GM23248 (cell line): ENCODE results near the gene ROBO2. TPM values are rescaled to one million over a fixed set of nuclear protein-coding genes. Genes with fewer than 3 reads are reported as not detected.
A peak's percentile ranks its signal among the peaks of the same experiment; 100 is the strongest.

Experiments
- DNase-seq: peaks from one replicate; pipeline ENCODE4 v3.0.0-alpha.2; 2015
- H2AFZ ChIP-seq: fragments of 200-600 bp; sonication (generic); 2 replicates; pipeline ENCODE4 v1.6.1; 2016; ENCODE audit warnings: antibody characterized with exemption
- H3F3A ChIP-seq: fragments of 200-600 bp; sonication (generic); 2 replicates; pipeline ENCODE4 v1.6.1; 2016; ENCODE audit warnings: mild to moderate bottlenecking, antibody characterized with exemption, mixed run types; ENCODE audit not compliant: insufficient read depth
- H3K27ac ChIP-seq: fragments of 200-600 bp; sonication (generic); 2 replicates; pipeline ENCODE4 v1.5.1; 2016; ENCODE audit warnings: mild to moderate bottlenecking
- H3K27me3 ChIP-seq: fragments of 200-600 bp; sonication (generic); replicated peaks from 2 replicates; pipeline ENCODE4 v1.6.1; 2016; ENCODE audit warnings: mild to moderate bottlenecking; ENCODE audit not compliant: insufficient read depth
- H3K36me3 ChIP-seq: fragments of 200-600 bp; sonication (generic); 2 replicates; pipeline ENCODE4 v1.6.1; 2016; ENCODE audit warnings: low read depth, mild to moderate bottlenecking
- H3K4me1 ChIP-seq: fragments of 200-600 bp; sonication (generic); 2 replicates; pipeline ENCODE4 v1.6.1; 2016; ENCODE audit warnings: mild to moderate bottlenecking; ENCODE audit not compliant: insufficient read depth
- H3K4me2 ChIP-seq: fragments of 200-600 bp; sonication (generic); one replicate; pipeline ENCODE4 v1.6.1; 2016; ENCODE audit warnings: mild to moderate bottlenecking; ENCODE audit not compliant: unreplicated experiment
- H3K4me3 ChIP-seq: fragments of 200-600 bp; sonication (generic); 2 replicates; pipeline ENCODE4 v1.5.1; 2016; ENCODE audit warnings: mild to moderate bottlenecking
- H3K79me2 ChIP-seq: fragments of 200-600 bp; sonication (generic); 2 replicates; pipeline ENCODE4 v1.6.1; 2016; ENCODE audit warnings: mild to moderate bottlenecking; ENCODE audit not compliant: insufficient read depth
- H3K9ac ChIP-seq: fragments of 200-600 bp; sonication (generic); 2 replicates; pipeline ENCODE4 v1.6.1; 2016; ENCODE audit warnings: mild to moderate bottlenecking
- H3K9me2 ChIP-seq: fragments of 200-600 bp; sonication (generic); 2 replicates; pipeline ENCODE4 v1.6.1; 2016; ENCODE audit warnings: mixed run types, mild to moderate bottlenecking, moderate library complexity; ENCODE audit not compliant: insufficient read depth
- H3K9me3 ChIP-seq: fragments of 200-600 bp; sonication (generic); one replicate; pipeline ENCODE4 v1.6.1; 2017; ENCODE audit warnings: low read depth
- H4K20me1 ChIP-seq: fragments of 200-600 bp; sonication (generic); 2 replicates; pipeline ENCODE4 v1.6.0; 2016; ENCODE audit not compliant: insufficient read depth
- EZH2 ChIP-seq: fragments of 200-600 bp; sonication (generic); IDR thresholded peaks from 2 replicates; pipeline ENCODE4 v1.6.1; 2018; ENCODE audit warnings: antibody characterized with exemption, mild to moderate bottlenecking; ENCODE audit not compliant: insufficient read depth, poor library complexity, severe bottlenecking
- EZH2phosphoT487 ChIP-seq: fragments of 200-600 bp; sonication (generic); IDR thresholded peaks from 2 replicates; pipeline ENCODE4 v1.6.1; 2018; ENCODE audit warnings: antibody characterized with exemption, moderate library complexity, mild to moderate bottlenecking, low read depth; ENCODE audit not compliant: insufficient read depth
- WGBS, 2 experiments: methylation state at CpG; one replicate each; pipeline ENCODE4 v1.1.6; 2015 to 2017; ENCODE audit warnings: low lambda C conversion rate in 2 of 2, low coverage in 1 of 2; ENCODE audit errors: missing lambda C conversion rate in 2 of 2; 5-methylcytosine and 5-hydroxymethylcytosine counted together
- in situ Hi-C: fragments of 300-500 bp; cut with MboI; formaldehyde crosslinking; loops from 2 replicates; pipeline ENCODE4 v1.15.0; 2020
- polyA plus RNA-seq: library from polyadenylated mRNA; unstranded; fragments of >200 nt; fragmentation: Nextera tagmentation; extraction: Ambion mirVana; gene quantifications from 2 replicates; pipeline ENCODE4 v1.2.1, GENCODE V29; 2016
- total RNA-seq: library from RNA; depleted of rRNA; stranded (reverse); fragments of >200 nt; shearing (Covaris generic); gene quantifications from 2 replicates; pipeline ENCODE4 v1.2.3, GENCODE V29; 2014

ROBO2 gene
- total and polyA plus RNA-seq, 2 experiments from 2014 or later: under 0.01 to 0.05 TPM

DNA sequence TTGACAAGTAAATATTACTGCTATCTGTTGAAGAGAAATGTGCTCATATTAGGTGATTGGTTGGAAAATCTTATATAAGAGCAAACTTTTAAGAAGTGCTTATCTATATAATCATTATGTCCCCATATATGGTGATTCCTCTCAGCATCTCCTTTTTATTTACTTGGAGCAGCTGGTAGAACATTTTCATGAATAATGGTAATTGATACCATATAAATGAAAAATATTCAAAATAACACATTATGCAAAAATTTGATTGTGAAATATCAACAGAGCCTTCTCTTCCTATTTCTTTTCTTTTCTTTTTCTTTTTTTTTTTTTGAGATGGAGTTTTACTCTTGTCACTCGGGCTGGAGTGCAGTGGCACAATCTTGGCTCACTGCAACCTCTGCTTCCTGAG lies 56.2 kb downstream of the ROBO2 start:
- WGBS, 2 experiments: 0 to 4% methylated on average over 1 of the region's 1 CpG
- Histone ChIP-seq H4K20me1 (no peaks in the 10 kb centered on the region), H3K9ac (no peak overlapping the region), H3K79me2 (no peaks in the 10 kb centered on the region), H3K4me1 (no peaks in the 10 kb centered on the region), H2AFZ (no peak overlapping the region), H3K4me2 (no peak overlapping the region), H3K27me3 (no peaks in the 10 kb centered on the region), H3K27ac (no peak overlapping the region), H3K4me3 (no peak overlapping the region), H3F3A (no peaks in the 10 kb centered on the region), H3K9me3 (no peaks in the 10 kb centered on the region), H3K9me2 (no peaks in the 10 kb centered on the region), H3K36me3 (no peaks in the 10 kb centered on the region)
- in situ Hi-C loops: no loop called here
- no peak for TF ChIP-seq EZH2
- TF ChIP-seq EZH2phosphoT487: no peak
- no peak for DNase-seq

DNA sequence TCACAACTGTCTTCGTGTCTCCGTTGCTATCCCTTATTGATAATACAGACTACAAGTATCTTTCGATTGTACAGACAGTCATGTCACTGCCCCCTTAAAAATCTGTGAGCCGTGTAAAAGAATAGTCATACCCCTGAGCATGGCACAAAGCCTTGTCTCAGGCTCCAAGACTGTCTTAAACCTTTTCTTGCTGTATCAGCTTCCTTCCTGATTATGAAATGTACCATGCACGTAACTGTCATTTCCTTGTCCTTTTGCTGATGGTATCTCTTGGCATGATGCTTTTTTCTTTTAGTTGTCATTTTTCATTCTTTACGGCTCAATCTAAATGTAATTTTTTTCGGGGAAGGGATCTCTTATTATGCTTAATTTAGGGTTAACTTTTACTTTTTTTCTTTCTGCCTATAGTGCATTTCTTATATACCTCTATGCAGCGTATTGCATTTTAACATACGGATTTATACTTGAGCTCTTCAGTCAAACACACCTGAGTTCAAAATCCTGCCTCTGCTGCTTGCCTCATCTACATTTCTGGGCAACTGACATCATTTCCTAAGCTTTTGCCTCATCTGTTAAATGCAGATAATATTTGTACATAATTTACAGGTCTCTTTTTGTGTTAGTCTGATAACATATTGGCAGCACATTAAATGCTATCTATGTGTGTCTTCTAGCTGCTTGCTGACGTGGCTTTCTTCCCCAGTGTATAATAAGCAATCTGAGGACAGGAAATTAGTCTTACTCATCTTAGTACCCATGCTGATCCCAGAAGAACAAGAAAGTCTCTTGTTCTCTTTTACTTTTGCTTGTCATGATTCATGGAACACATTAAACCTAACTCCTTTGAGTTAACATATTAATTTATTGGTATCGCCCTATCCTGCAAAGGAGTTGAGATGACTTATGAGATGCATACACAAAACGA lies 57.3 kb downstream of the ROBO2 start:
- Histone ChIP-seq H3K79me2 (no peaks in the 10 kb centered on the region), H3K36me3 (no peaks in the 10 kb centered on the region), H3K27me3 (no peaks in the 10 kb centered on the region), H3K27ac (no peak overlapping the region), H3K4me2 (no peak overlapping the region), H3K4me1 (no peaks in the 10 kb centered on the region), H4K20me1 (no peaks in the 10 kb centered on the region), H3K9me3 (no peaks in the 10 kb centered on the region), H3K9me2 (no peaks in the 10 kb centered on the region), H3K9ac (no peak overlapping the region), H3F3A (no peaks in the 10 kb centered on the region), H3K4me3 (no peak overlapping the region), H2AFZ (no peak overlapping the region)
- TF ChIP-seq EZH2 (no peak), EZH2phosphoT487 (no peak)
- WGBS, 2 experiments: 71 to 74% methylated on average over 12 of the region's 12 CpGs
- DNase-seq: no peak
- in situ Hi-C loops: no loop called here

DNA sequence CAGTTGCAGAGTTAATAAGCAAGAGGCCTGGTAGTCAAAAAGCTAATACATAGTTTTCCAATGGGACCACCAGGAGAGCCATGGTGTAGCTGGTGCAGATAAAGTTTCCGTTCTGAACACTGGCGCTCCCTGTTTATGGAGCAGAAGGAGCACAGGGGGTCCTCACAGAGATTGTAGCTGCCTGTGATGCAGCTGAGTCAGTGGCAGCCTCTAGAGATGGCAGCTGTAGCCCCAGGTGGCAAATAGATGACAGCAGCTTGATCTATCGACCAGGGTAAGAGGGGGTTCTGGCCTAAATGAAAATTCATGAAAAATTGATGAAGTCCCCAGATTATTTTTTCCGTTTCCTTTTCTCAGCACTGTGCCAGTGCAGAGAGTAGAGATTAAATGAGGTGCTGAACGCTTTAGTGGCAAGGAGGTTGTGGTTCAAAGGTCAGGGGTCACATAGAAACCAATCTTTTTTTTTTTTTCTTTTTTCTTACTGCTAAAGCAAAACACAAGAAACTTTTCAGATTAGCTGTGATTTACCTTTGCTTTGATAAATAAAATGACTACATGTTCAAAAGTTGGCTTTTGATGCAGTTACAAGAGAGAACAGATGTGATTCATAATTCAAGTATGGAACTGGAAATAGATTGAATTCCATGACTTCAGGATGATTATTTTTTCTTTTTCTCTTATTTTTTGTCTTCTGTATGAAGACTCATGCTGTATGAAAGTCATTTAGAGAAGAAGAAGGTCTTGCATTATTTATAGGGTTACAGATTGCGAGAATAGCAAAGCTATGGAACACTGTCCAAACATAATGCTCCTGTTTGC lies 63.3 kb downstream of the ROBO2 start:
- Histone ChIP-seq H4K20me1 (no peaks in the 10 kb centered on the region), H3K9ac (no peak overlapping the region), H3K4me2 (no peak overlapping the region), H3K27ac (no peak overlapping the region), H3K4me1 (no peaks in the 10 kb centered on the region), H3K27me3 (no peaks in the 10 kb centered on the region), H3K79me2 (no peaks in the 10 kb centered on the region), H3K36me3 (no peaks in the 10 kb centered on the region), H3K4me3 (no peak overlapping the region), H3F3A (no peaks in the 10 kb centered on the region), H3K9me2 (no peaks in the 10 kb centered on the region), H2AFZ (no peak overlapping the region), H3K9me3 (no peaks in the 10 kb centered on the region)
- WGBS, 2 experiments: 76 to 78% methylated on average over 6 of the region's 6 CpGs
- peak; percentile 15 for DNase-seq
- TF ChIP-seq EZH2phosphoT487: no peak
- TF ChIP-seq EZH2: no peak
- in situ Hi-C loops: no loop called here

GRCh38 chr3:77122652-77123051 lies 82.8 kb downstream of the ROBO2 start:
- Histone ChIP-seq H3K27me3 (no peaks in the 10 kb centered on the region), H3F3A (no peaks in the 10 kb centered on the region), H3K27ac (no peak overlapping the region), H3K4me1 (no peaks in the 10 kb centered on the region), H3K36me3 (no peaks in the 10 kb centered on the region), H3K4me2 (no peak overlapping the region), H3K4me3 (no peak overlapping the region), H4K20me1 (no peaks in the 10 kb centered on the region), H2AFZ (no peak overlapping the region), H3K9ac (no peak overlapping the region), H3K9me3 (no peaks in the 10 kb centered on the region), H3K9me2 (no peaks in the 10 kb centered on the region), H3K79me2 (no peaks in the 10 kb centered on the region)
- 4 to 8% methylated on average over 2 of the region's 2 CpGs for WGBS, 2 experiments
- in situ Hi-C loops: no loop called here
- TF ChIP-seq EZH2phosphoT487 (no peak), EZH2 (no peak)
- no peak for DNase-seq
